Activated naive CD8-positive, alpha-beta T cell treated with anti-CD3 and anti-CD28 coated beads for 36 hours (primary cell): ENCODE results near the gene GRID1. TPM values are rescaled to one million over a fixed set of nuclear protein-coding genes. Genes with fewer than 3 reads are reported as not detected.
"Not testable (repeated sequence)": the region's sequence is repeated elsewhere in the genome, so short reads cannot be mapped to it uniquely, and the experiment has no call there.

Source experiments
- DNase-seq: peaks from one replicate; pipeline ENCODE4 v3.0.0; 2021
- H3K27ac Mint-ChIP-seq: one replicate; pipeline ENCODE4 v1.8.0; 2022; ENCODE audit warnings: mild to moderate bottlenecking, moderate library complexity, mixed read lengths
- H3K27me3 Mint-ChIP-seq: one replicate; pipeline ENCODE4 v1.8.0; 2022; ENCODE audit warnings: mild to moderate bottlenecking, mixed read lengths
- H3K36me3 Mint-ChIP-seq: one replicate; pipeline ENCODE4 v1.8.0; 2021; ENCODE audit warnings: mild to moderate bottlenecking, mixed read lengths
- H3K4me1 Mint-ChIP-seq: one replicate; pipeline ENCODE4 v1.8.0; 2021; ENCODE audit warnings: mixed read lengths
- H3K4me3 Mint-ChIP-seq: one replicate; pipeline ENCODE4 v1.8.0; 2022; ENCODE audit warnings: mild to moderate bottlenecking, moderate library complexity, mixed read lengths
- H3K9me3 Mint-ChIP-seq: one replicate; pipeline ENCODE4 v1.8.0; 2022; ENCODE audit warnings: mixed read lengths
- total RNA-seq, 2 experiments: library from RNA; stranded (reverse); gene quantifications; one replicate each; pipeline ENCODE4 v1.2.3, GENCODE V29; 2021

GRID1 gene
- total RNA-seq, 2 experiments from 2014 or later: not detected

- Mint-ChIP-seq H3K4me1 (no peaks in the 10 kb centered on the region), H3K27ac (no peak overlapping the region), H3K9me3 (no peaks in the 10 kb centered on the region), H3K36me3 (no peaks in the 10 kb centered on the region), H3K27me3 (no peaks in the 10 kb centered on the region), H3K4me3 (no peak overlapping the region)
- DNase-seq: no peak
These were observed 387.8 kb downstream of the GRID1 start for GRCh38 chr10:85978566-85979358.

DNA sequence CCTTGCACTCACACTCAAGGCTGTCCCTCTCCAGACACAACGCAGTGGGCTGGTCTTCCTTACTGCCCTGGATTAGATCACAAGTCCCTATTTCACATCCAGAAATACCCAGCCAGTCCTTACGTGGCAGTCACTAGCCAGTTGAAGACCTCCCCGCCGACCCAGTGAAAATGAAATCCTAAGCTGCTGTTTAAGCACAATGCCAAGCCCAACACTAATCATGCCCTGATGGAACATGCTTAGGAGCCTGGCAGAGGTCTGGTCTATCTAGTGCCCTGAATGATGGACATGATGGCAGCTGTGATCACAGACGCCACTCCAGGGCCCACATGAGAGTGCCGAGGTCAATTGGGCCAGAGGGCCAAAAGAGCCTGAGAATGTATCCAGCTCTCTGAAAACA is 389.0 kb downstream of the GRID1 start:
- no peaks in the 10 kb centered on the region for H3K27me3 Mint-ChIP-seq
- no peak overlapping the region for H3K27ac Mint-ChIP-seq
- no peak overlapping the region for H3K4me3 Mint-ChIP-seq
- H3K9me3 Mint-ChIP-seq: no peaks in the 10 kb centered on the region
- no peaks in the 10 kb centered on the region for H3K4me1 Mint-ChIP-seq
- DNase-seq: no peak
- no peaks in the 10 kb centered on the region for H3K36me3 Mint-ChIP-seq

DNA sequence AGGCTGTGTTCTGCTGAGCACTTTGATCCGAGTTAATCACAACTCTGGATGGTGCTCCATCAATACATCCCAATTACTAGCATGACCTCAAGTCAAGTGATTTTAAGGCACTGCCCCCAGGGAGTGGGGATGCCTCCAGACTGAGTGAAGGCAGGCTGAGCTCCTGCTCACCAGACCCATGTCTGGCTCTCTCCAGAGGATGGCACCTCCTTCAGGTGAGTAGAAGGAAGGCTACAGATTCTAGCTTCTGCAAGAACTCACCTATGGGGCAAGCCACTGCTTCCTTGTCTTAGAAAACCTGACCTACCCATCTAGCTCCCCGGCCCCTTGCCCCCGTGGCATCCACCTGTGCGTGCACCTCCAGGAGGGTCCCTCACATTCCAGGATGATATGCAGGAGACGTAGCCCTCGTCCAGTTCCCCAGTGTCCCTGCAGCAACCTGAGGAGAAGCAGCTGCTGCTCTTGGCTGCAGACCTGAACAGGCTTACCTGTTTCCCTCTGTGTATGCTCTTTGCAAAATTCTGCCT is 390.3 kb downstream of the GRID1 start:
- Mint-ChIP-seq H3K9me3 (peaks cover 4% of the 10 kb centered on the region), H3K27ac (no peak overlapping the region), H3K27me3 (no peaks in the 10 kb centered on the region), H3K4me3 (no peak overlapping the region), H3K4me1 (no peaks in the 10 kb centered on the region), H3K36me3 (no peaks in the 10 kb centered on the region)
- no peak for DNase-seq

DNA sequence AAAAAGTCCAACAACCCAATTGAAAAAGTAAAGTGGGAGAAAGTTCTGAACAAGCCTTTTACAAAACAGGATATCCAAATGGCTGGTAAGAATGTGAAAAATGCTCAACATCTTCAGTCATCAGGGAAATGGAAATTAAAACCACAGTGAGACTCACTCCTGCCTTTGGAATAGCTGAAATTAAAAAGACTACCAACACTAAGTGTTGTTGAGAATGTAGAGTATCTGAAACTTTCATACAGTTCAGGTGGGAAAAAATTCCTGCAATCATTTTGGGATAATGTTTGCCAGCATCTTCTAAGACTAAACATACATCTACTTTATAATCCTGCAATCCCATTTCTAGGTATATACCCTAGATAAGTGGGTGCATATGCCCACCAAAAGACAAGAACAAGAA is 395.1 kb downstream of the GRID1 start:
- no peak overlapping the region for H3K27ac Mint-ChIP-seq
- peaks cover 7% of the 10 kb centered on the region for H3K9me3 Mint-ChIP-seq
- no peaks in the 10 kb centered on the region for H3K4me1 Mint-ChIP-seq
- no peak for DNase-seq
- H3K36me3 Mint-ChIP-seq: no peaks in the 10 kb centered on the region
- no peak overlapping the region for H3K4me3 Mint-ChIP-seq
- H3K27me3 Mint-ChIP-seq: no peaks in the 10 kb centered on the region

GRCh38 chr10:85967594-85967993 is 399.0 kb downstream of the GRID1 start:
- DNase-seq: no peak
- peaks cover 21% of the 10 kb centered on the region for H3K9me3 Mint-ChIP-seq
- no peak overlapping the region for H3K27ac Mint-ChIP-seq
- H3K4me3 Mint-ChIP-seq: no peak overlapping the region
- peaks cover 13% of the 10 kb centered on the region for H3K27me3 Mint-ChIP-seq
- no peaks in the 10 kb centered on the region for H3K4me1 Mint-ChIP-seq
- no peaks in the 10 kb centered on the region for H3K36me3 Mint-ChIP-seq

DNA sequence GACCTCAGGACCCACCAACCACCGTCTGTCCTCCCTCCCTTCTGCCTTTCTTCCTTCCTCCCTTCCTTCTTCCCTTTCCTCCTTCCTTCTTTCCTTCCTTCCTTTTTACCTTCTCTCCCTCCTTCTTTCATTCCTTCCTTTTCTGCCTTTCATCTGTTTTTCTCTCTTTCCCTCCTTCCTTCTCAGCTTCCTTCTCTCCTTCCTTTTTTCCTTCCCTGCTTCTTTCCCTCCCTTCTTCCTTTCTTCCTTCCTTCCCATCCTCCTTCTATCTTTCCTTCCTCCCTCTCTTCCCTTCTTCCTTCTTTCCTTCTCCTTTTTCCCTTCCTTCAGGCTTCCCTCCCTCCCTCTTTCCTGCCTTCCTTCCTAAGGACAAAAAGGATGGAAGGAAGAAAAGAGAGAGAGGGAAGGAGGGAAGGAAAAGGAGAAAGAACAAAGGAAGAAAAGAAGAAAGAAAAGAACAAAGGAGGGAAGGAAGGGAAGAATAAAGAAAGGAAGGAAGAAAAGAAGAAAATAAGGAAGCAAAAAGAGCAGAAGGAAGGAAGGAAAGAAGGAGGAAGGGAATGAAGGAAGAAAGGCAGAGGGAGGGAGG is 405.0 kb downstream of the GRID1 start:
- peaks cover 26% of the 10 kb centered on the region for H3K27me3 Mint-ChIP-seq
- H3K36me3 Mint-ChIP-seq: no peaks in the 10 kb centered on the region
- no peaks in the 10 kb centered on the region for H3K4me1 Mint-ChIP-seq
- H3K27ac Mint-ChIP-seq: no peak overlapping the region
- H3K4me3 Mint-ChIP-seq: no peak overlapping the region
- DNase-seq: no peak
- peaks cover 14% of the 10 kb centered on the region for H3K9me3 Mint-ChIP-seq

- Mint-ChIP-seq H3K4me1 (no peaks in the 10 kb centered on the region), H3K27me3 (peaks cover 26% of the 10 kb centered on the region), H3K36me3 (no peaks in the 10 kb centered on the region), H3K9me3 (peaks cover 14% of the 10 kb centered on the region), H3K27ac (no peak overlapping the region), H3K4me3 (no peak overlapping the region)
- no peak for DNase-seq
These were observed 405.5 kb downstream of the GRID1 start for GRCh38 chr10:85961073-85961472.

GRCh38 chr10:85959239-85959638 is 407.4 kb downstream of the GRID1 start:
- H3K36me3 Mint-ChIP-seq: no peaks in the 10 kb centered on the region
- no peak for DNase-seq
- peaks cover 8% of the 10 kb centered on the region for H3K9me3 Mint-ChIP-seq
- H3K27ac Mint-ChIP-seq: no peak overlapping the region
- peaks cover 22% of the 10 kb centered on the region for H3K27me3 Mint-ChIP-seq
- no peak overlapping the region for H3K4me3 Mint-ChIP-seq
- H3K4me1 Mint-ChIP-seq: no peaks in the 10 kb centered on the region

GRCh38 chr10:85950921-85951320 is 415.7 kb downstream of the GRID1 start:
- Mint-ChIP-seq H3K9me3 (no peaks in the 10 kb centered on the region), H3K27me3 (peaks cover 13% of the 10 kb centered on the region), H3K4me1 (peaks cover 3% of the 10 kb centered on the region), H3K27ac (no peak overlapping the region), H3K4me3 (no peak overlapping the region), H3K36me3 (no peaks in the 10 kb centered on the region)
- DNase-seq: no peak

DNA sequence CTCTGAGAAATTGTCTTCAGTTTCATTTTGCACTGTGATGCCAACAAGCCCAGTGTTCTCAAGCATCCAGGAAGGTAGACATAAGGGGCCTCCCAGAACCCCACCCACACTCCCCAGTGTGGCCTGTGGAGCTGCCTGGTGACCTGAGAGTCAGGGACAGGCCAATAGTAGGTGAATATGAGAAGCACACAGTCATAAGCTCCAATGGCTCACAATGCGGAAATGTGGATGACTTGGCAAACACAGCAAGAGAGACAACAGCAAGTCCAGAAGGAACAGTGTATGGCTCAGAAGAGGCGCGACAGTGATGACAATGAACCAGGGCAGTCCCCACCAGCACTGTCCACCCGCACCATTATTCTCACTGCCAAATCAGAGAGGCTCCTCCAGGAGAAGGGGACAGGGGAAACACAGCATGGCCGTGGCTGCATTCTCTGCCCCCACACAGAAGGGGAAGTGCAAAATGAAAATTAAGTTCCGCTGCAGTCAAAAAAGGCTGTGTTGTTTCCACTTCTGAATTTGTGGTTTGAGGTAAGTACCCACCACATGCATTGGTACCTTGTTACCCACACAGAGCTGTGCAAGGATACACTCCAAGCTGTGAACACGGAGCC is 419.8 kb downstream of the GRID1 start:
- Mint-ChIP-seq H3K9me3 (no peaks in the 10 kb centered on the region), H3K36me3 (no peaks in the 10 kb centered on the region), H3K4me1 (peaks cover 3% of the 10 kb centered on the region), H3K27me3 (peaks cover 26% of the 10 kb centered on the region), H3K27ac (no peak overlapping the region), H3K4me3 (no peak overlapping the region)
- DNase-seq: no peak

DNA sequence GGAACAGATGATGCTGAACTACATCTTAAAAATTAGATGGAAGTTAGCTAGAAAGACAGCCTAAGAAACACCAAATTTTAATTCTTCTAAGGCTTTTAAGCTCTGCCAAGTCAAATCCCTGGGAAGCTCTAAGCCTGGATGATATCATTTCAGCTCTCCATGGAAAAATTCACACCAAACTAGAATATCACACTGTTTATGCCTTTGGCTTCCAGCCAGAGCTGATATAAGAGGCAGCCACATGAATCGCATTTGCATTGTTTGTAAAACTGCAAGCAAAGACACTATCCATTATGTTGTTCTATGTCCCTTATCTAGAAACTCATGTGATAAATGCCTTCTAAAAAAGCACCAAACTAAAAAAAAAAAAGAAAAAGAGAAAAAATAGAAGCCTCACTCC is 430.4 kb downstream of the GRID1 start:
- Mint-ChIP-seq H3K4me3 (no peak overlapping the region), H3K27me3 (no peaks in the 10 kb centered on the region), H3K27ac (no peak overlapping the region), H3K4me1 (no peaks in the 10 kb centered on the region), H3K36me3 (no peaks in the 10 kb centered on the region), H3K9me3 (no peaks in the 10 kb centered on the region)
- DNase-seq: no peak

DNA sequence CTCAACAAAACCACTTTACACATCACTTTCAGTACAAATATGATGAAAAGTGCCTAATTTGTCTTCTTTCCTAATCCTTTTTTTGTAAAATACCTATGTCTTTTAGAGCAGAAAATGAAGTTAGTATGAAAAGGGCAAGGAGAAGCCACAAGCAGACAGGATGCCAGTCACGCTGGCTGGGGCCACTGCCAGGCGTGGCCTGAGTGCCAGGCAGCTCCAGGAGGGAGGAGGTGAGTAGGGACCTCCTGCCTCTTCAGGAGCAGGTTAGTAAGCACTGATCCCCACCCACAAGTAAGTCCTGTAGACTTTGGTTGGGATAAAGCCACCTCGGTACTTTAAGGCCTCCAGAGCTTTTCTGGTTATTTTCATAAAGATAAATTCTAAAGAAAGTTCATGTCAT is 432.0 kb downstream of the GRID1 start:
- H3K27me3 Mint-ChIP-seq: no peaks in the 10 kb centered on the region
- H3K27ac Mint-ChIP-seq: no peak overlapping the region
- H3K4me3 Mint-ChIP-seq: no peak overlapping the region
- H3K9me3 Mint-ChIP-seq: no peaks in the 10 kb centered on the region
- no peaks in the 10 kb centered on the region for H3K4me1 Mint-ChIP-seq
- no peak for DNase-seq
- H3K36me3 Mint-ChIP-seq: no peaks in the 10 kb centered on the region

GRCh38 chr10:85929993-85930392 is 436.6 kb downstream of the GRID1 start:
- H3K4me3 Mint-ChIP-seq, H3K36me3 Mint-ChIP-seq, H3K27ac Mint-ChIP-seq, DNase-seq, H3K4me1 Mint-ChIP-seq, H3K9me3 Mint-ChIP-seq, H3K27me3 Mint-ChIP-seq: not testable (repeated sequence)

DNA sequence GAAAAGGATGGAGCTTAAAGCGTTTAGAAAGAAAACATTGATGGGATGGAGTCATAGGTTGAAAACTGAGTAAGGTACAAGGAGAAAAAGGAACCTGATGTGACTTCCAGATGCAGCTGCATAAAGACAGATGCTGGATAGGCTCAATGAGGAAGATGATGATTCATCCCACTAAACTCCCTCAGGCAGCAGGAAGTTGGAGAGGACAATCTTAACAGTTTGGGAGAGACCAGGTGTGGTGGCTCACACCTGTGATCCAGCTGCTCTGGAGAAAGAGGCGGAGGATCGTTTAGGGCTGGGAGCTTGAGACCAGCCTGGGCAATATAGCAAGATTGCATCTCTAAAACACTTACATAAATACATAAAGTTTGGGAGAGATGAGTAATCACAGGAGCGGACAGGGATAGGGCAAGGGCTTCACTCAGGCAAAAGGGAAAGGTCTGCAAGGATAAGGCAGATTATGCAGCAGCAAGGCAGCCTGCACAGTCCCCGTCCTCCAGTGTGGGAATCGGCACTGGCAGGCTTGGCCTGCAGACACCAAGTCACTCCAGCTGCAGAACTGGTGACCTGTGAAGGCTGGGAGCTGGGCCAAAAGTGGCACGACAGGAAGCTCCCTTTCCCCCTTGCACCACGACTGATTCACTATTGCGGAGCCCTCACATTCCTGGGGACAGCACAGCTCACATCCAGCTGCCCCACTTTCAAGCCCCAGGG is 438.5 kb downstream of the GRID1 start:
- Mint-ChIP-seq H3K4me1 (no peaks in the 10 kb centered on the region), H3K36me3 (no peaks in the 10 kb centered on the region), H3K27ac (no peak overlapping the region), H3K9me3 (no peaks in the 10 kb centered on the region), H3K27me3 (no peaks in the 10 kb centered on the region), H3K4me3 (no peak overlapping the region)
- no peak for DNase-seq

DNA sequence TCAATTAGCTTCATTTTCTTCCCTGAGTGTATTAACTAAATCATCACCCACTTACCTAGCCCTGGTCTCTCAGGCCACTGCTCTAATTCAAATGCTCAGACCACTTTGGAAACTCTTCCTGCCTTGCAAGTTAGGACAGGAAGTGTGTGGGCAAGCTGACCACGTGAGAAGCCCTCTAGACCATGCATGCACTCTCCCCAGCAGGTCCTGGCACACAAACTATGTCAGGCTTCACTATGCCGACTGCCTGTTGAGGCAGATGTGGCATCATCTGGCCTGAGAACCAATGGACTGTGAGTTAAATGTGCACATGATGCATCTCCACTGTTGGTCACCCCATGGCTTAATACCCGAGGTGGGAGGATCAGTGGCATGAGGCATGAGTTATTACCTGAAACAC is 439.6 kb downstream of the GRID1 start:
- no peak for DNase-seq

More for the DNA sequence above, 439.6 kb downstream of the GRID1 start:
- Mint-ChIP-seq H3K9me3 (no peaks in the 10 kb centered on the region), H3K27ac (no peak overlapping the region), H3K27me3 (no peaks in the 10 kb centered on the region), H3K4me1 (no peaks in the 10 kb centered on the region), H3K4me3 (no peak overlapping the region), H3K36me3 (no peaks in the 10 kb centered on the region)
